HUES6 (cell line): ENCODE results near the gene FOXP1.

Experiments
- H3K27ac ChIP-seq: 2 replicates; pipeline ENCODE4 v1.7.0; 2013; ENCODE audit warnings: low read depth, mild to moderate bottlenecking, low read length, inconsistent platforms
- H3K27me3 ChIP-seq: 2 replicates; pipeline ENCODE4 v1.6.1; 2013; ENCODE audit warnings: low read length; ENCODE audit not compliant: control insufficient read depth, insufficient read depth
- H3K36me3 ChIP-seq: 2 replicates; pipeline ENCODE4 v1.6.1; 2013; ENCODE audit warnings: low read length; ENCODE audit not compliant: control insufficient read depth, insufficient read depth
- H3K4me1 ChIP-seq: 2 replicates; pipeline ENCODE4 v1.6.1; 2013; ENCODE audit warnings: low read length; ENCODE audit not compliant: control insufficient read depth, insufficient read depth
- H3K4me3 ChIP-seq: 2 replicates; pipeline ENCODE4 v1.5.1; 2013; ENCODE audit warnings: low read depth, low read length
- H3K9ac ChIP-seq: one replicate; pipeline ENCODE4 v1.6.1; 2013; ENCODE audit warnings: mild to moderate bottlenecking, low read length
- H3K9me3 ChIP-seq: 2 replicates; pipeline ENCODE4 v1.6.1; 2013; ENCODE audit warnings: low read depth, low read length; ENCODE audit not compliant: control insufficient read depth, insufficient read depth

Gene FOXP1

DNA sequence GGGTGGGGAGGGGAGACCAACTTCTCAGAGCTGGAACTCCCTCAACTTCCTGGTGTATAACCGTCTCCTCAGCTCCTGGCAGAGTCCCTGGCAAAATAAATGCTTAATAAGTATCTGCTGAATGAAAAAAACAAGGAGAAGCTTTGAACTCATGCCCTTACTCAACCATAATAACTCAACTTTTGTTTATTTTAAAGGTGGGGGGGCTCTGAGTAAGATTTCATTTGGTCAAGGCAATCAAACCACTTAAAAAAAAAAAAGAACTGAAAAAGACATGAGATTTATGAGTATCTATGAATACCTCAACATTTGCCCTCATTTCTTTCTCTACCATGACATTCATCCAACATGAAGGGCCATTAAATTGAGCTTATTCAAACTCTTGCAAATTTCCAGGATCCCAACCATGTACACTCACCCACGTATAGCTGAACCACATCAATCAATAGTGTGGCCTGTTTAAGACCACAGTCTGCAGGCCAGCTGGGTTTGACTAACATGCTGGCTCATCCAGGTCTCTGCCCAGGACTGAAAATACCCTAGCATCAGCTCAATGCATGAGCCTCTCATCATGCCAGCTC lies 157.9 kb downstream of the FOXP1 start:
- no peak overlapping the region for H3K9ac ChIP-seq
- no peaks in the 10 kb centered on the region for H3K4me1 ChIP-seq
- no peak overlapping the region for H3K4me3 ChIP-seq
- no peak overlapping the region for H3K27ac ChIP-seq
- no peaks in the 10 kb centered on the region for H3K9me3 ChIP-seq
- H3K36me3 ChIP-seq, result no peaks in the 10 kb centered on the region
- H3K27me3 ChIP-seq, result no peaks in the 10 kb centered on the region

- H3K9ac ChIP-seq, result no peak overlapping the region
- no peak overlapping the region for H3K27ac ChIP-seq
- no peaks in the 10 kb centered on the region for H3K36me3 ChIP-seq
- H3K27me3 ChIP-seq, result no peaks in the 10 kb centered on the region
- no peaks in the 10 kb centered on the region for H3K4me1 ChIP-seq
- no peak overlapping the region for H3K4me3 ChIP-seq
- no peaks in the 10 kb centered on the region for H3K9me3 ChIP-seq
These were observed 160.2 kb downstream of the FOXP1 start for GRCh38 chr3:71423151-71423906.

DNA sequence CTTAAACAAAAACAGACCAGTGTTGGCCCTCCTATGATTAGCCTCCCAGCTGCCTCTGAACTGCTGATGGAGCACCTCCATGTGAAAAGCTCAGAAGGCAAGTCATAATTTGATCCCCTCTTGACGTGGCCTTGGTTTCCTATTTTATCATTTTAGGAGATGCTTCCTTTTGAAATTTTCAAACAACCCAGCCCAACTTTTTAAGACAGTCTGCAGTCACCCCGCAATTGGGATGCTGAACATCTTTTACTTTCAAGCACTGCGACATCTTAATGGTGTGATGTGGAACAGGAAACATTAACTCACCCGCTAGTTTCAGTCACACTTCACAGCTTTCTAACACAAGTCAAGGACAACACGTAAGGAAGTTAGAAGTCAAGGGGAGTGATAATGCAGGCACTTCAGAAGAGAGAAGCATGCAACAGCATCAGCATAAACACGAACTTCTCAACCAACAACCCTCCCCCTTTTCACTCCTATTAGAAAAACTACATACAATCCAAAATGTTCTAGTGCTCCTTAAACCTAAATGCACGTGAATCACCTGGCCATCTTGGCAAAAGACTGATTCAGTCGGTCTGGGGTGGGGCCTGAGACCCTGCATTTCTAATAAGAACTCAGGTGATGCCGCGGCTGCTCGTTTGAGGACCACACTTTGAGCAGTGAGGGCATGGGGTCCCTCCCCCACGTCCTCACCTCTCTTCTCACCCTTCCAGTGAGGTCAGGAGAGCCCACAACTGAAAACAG lies 161.5 kb downstream of the FOXP1 start:
- H3K27ac ChIP-seq, result no peak overlapping the region
- no peaks in the 10 kb centered on the region for H3K4me1 ChIP-seq
- no peaks in the 10 kb centered on the region for H3K27me3 ChIP-seq
- H3K9ac ChIP-seq, result no peak overlapping the region
- no peaks in the 10 kb centered on the region for H3K9me3 ChIP-seq
- no peak overlapping the region for H3K4me3 ChIP-seq
- H3K36me3 ChIP-seq, result no peaks in the 10 kb centered on the region

- Histone ChIP-seq H3K4me3 (no peak overlapping the region), H3K36me3 (no peaks in the 10 kb centered on the region), H3K9ac (no peak overlapping the region), H3K4me1 (no peaks in the 10 kb centered on the region), H3K27ac (no peak overlapping the region), H3K27me3 (no peaks in the 10 kb centered on the region), H3K9me3 (no peaks in the 10 kb centered on the region)
These were observed 162.1 kb downstream of the FOXP1 start for GRCh38 chr3:71421475-71421819.

DNA sequence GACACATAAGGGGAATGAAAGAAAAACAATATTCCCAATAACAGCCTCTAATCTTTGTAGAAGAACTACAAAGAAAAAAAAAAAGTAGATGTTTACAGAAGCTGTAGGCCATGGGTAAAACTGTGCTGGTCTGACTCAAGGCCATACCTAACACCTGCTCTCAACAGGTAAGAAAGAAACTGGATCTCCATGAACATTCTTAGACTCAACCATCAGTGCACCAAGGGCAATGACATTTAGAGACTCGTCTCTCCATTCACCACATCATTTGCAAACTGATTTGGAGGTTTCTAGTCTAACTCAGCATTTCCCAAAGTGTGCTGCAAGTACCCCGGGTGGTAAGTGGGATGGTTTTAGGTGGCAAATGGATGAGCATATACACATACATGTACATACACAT lies 164.2 kb downstream of the FOXP1 start:
- Histone ChIP-seq H3K27me3 (no peaks in the 10 kb centered on the region), H3K9ac (no peak overlapping the region), H3K36me3 (no peaks in the 10 kb centered on the region), H3K4me1 (peaks cover 3% of the 10 kb centered on the region), H3K9me3 (no peaks in the 10 kb centered on the region), H3K4me3 (no peak overlapping the region), H3K27ac (no peak overlapping the region)

GRCh38 chr3:71417791-71418190 lies 165.7 kb downstream of the FOXP1 start:
- H3K4me1 ChIP-seq, result peaks cover 9% of the 10 kb centered on the region
- H3K9me3 ChIP-seq, result no peaks in the 10 kb centered on the region

GRCh38 chr3:71416876-71417275 lies 166.7 kb downstream of the FOXP1 start:
- Histone ChIP-seq H3K4me3 (no peak overlapping the region), H3K4me1 (peaks cover 9% of the 10 kb centered on the region), H3K36me3 (no peaks in the 10 kb centered on the region), H3K27ac (no peak overlapping the region), H3K9me3 (no peaks in the 10 kb centered on the region), H3K27me3 (no peaks in the 10 kb centered on the region), H3K9ac (no peak overlapping the region)

More at GRCh38 chr3:71417791-71418190, 165.7 kb downstream of the FOXP1 start:
- Histone ChIP-seq H3K27me3 (no peaks in the 10 kb centered on the region), H3K4me3 (no peak overlapping the region), H3K36me3 (no peaks in the 10 kb centered on the region), H3K9ac (no peak overlapping the region), H3K27ac (no peak overlapping the region)

- no peaks in the 10 kb centered on the region for H3K27me3 ChIP-seq
- peaks cover 9% of the 10 kb centered on the region for H3K4me1 ChIP-seq
- no peak overlapping the region for H3K9ac ChIP-seq
- no peaks in the 10 kb centered on the region for H3K36me3 ChIP-seq
- H3K27ac ChIP-seq, result no peak overlapping the region
- H3K4me3 ChIP-seq, result no peak overlapping the region
- H3K9me3 ChIP-seq, result no peaks in the 10 kb centered on the region
These were observed 167.8 kb downstream of the FOXP1 start for GRCh38 chr3:71415681-71416122.

DNA sequence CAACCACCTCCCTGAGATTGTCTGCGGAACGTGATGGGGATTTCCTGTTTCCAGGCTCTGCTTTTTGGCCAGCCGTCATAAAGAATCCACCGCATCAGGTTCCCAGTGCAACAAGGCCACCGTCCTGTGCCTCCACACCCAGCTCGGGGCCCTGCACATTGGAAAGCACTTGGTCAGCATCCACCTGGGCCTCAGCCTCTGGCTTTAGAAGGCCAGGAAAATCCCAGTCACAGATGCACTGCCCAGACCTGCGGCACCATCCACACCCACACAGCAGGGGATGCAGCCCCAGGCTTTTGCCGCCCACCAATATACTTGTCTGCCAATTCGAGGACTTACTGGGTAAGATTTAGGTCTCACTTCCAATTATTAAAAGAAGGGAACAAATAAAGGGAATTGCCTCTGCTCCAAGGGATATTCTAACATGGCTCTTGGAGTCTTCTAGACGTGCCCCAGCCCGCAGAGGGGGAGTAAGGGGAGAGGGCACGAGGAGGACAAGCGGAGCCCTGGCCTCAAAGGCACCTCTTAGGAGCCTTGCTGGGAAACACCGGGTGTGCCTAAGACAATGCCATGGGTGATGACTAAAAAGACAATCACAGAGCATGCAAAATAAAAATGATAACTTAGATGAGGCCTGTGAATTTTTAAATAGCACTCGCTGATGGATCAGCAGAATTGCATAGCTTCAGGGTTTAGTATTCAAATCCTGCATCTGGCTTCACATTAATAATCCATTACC lies 169.2 kb downstream of the FOXP1 start:
- Histone ChIP-seq H3K27me3 (no peaks in the 10 kb centered on the region), H3K27ac (no peak overlapping the region), H3K9me3 (no peaks in the 10 kb centered on the region), H3K36me3 (no peaks in the 10 kb centered on the region), H3K4me3 (no peak overlapping the region), H3K4me1 (peaks cover 9% of the 10 kb centered on the region), H3K9ac (no peak overlapping the region)

DNA sequence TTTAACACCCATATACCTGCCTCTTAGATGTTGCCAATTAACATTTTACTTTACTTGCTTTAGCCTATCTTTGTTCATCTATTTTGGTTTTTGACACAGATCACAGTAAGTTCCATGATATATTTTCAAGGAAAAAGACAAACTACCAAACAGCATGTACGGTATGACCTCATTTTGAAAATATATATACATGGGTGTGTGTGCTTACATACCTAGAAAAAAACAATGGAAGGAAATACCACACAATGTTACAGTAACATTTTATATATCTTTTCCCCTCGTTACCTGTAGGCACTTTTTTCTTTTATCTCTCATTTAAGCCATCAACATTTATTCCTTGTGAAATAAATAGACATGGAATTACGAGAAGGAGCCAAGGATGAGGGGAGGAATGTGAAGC lies 170.0 kb downstream of the FOXP1 start:
- no peak overlapping the region for H3K4me3 ChIP-seq
- H3K27me3 ChIP-seq, result no peaks in the 10 kb centered on the region
- no peaks in the 10 kb centered on the region for H3K9me3 ChIP-seq
- H3K4me1 ChIP-seq, result peaks cover 9% of the 10 kb centered on the region
- H3K36me3 ChIP-seq, result no peaks in the 10 kb centered on the region
- H3K27ac ChIP-seq, result no peak overlapping the region
- H3K9ac ChIP-seq, result no peak overlapping the region

DNA sequence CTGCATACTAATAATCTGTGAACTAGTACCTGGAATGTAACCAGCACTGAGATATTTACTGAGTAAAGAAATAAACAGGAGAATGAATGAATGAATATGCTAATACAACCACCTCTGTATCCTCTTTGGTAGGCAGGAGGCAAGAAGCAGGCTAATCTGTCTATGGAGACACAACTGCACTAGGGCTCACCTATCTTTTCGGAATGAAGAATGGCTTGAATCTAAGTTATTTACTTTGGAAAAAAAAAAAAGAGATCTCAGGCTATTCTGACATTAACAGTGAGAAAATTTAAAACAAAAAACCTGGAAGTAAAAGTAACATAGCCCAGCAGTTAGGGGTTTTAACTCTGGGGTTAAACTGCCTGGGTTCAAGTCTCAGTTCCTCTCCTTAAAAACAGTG lies 174.2 kb downstream of the FOXP1 start:
- Histone ChIP-seq H3K4me1 (peaks cover 13% of the 10 kb centered on the region), H3K36me3 (no peaks in the 10 kb centered on the region), H3K27me3 (no peaks in the 10 kb centered on the region), H3K9me3 (no peaks in the 10 kb centered on the region), H3K27ac (no peak overlapping the region), H3K9ac (no peak overlapping the region), H3K4me3 (no peak overlapping the region)
